Measurements from ENCODE around the gene SHISA2. TPM values are rescaled to one million over a fixed set of nuclear protein-coding genes. Genes with fewer than 3 reads are reported as not detected.

The SHISA2 gene
- polyA plus RNA-seq, 4 donors = 19.1 to 67.1 (median 60.7) TPM

- DNase-seq (ENCODE audit: low read depth in 4 of 4, low spot score in 3 of 4) = no peak
Measured at GRCh38 chr13:26019881-26020870, 31.6 kb downstream of the SHISA2 start.

GRCh38 chr13:26019251-26019650, 32.6 kb downstream of the SHISA2 start:
- DNase-seq (ENCODE audit: low read depth in 4 of 4, low spot score in 3 of 4) = no peak

GRCh38 chr13:26017932-26018665, 33.7 kb downstream of the SHISA2 start:
- DNase-seq (ENCODE audit: low read depth in 4 of 4, low spot score in 3 of 4) = no peak

- no peak for DNase-seq (ENCODE audit: low read depth in 4 of 4, low spot score in 3 of 4)
Measured at GRCh38 chr13:26017196-26017921, 34.5 kb downstream of the SHISA2 start.

- DNase-seq (ENCODE audit: low read depth in 4 of 4, low spot score in 3 of 4) = no peak
Measured at GRCh38 chr13:26016189-26016588, 35.6 kb downstream of the SHISA2 start.

- no peak for DNase-seq (ENCODE audit: low read depth in 4 of 4, low spot score in 3 of 4)
Measured at GRCh38 chr13:26015271-26016125, 36.3 kb downstream of the SHISA2 start.

- no peak for DNase-seq (ENCODE audit: low read depth in 4 of 4, low spot score in 3 of 4)
Measured at GRCh38 chr13:26012995-26013394, 38.8 kb downstream of the SHISA2 start.

- DNase-seq (ENCODE audit: low read depth in 4 of 4, low spot score in 3 of 4) = no peak
Measured at GRCh38 chr13:26011996-26012821, 39.6 kb downstream of the SHISA2 start.

GRCh38 chr13:26011208-26011573, 40.6 kb downstream of the SHISA2 start:
- DNase-seq (ENCODE audit: low read depth in 4 of 4, low spot score in 3 of 4) = no peak

GRCh38 chr13:26010487-26011207, 41.2 kb downstream of the SHISA2 start:
- no peak for DNase-seq (ENCODE audit: low read depth in 4 of 4, low spot score in 3 of 4)

- DNase-seq (ENCODE audit: low read depth in 4 of 4, low spot score in 3 of 4) = no peak
Measured at GRCh38 chr13:26007261-26008125, 44.3 kb downstream of the SHISA2 start.

Other genes starting within 250 kb of the SHISA2 start
- 10 to 100 TPM; 22.7 to 45.7 (median 34.5) TPM for gene RNF6, start 170.3 kb upstream of the SHISA2 start, polyA plus RNA-seq (ENCODE audit: insufficient read length in 4 of 4)
- gene CDK8, start 202.1 kb upstream of the SHISA2 start, polyA plus RNA-seq (ENCODE audit: insufficient read length in 4 of 4) = 10 to 100 TPM; 17.2 to 26.4 (median 23.0) TPM